Stimulated activated naive CD4-positive, alpha-beta T cell (primary cell): ENCODE measurements around the gene NLRC5.
"Not testable (repeated sequence)": the region's sequence is repeated elsewhere in the genome, so short reads cannot be mapped to it uniquely, and the experiment has no call there.

Source experiments
- DNase-seq, 6 experiments: peaks; one replicate each; lab custom pipeline; 2025; lab: John Stamatoyannopoulos, UW

Gene NLRC5

GRCh38 chr16:57071081-57071732 is 81.8 kb downstream of the NLRC5 start:
- not testable (repeated sequence) for DNase-seq

GRCh38 chr16:57071831-57072582 is 82.7 kb downstream of the NLRC5 start:
- DNase-seq: no peak

GRCh38 chr16:57072616-57073275 is 83.4 kb downstream of the NLRC5 start:
- DNase-seq: no peak

- DNase-seq: no peak
These were observed 88.4 kb downstream of the NLRC5 start for GRCh38 chr16:57077714-57078113.

GRCh38 chr16:57081744-57082143 is 92.4 kb downstream of the NLRC5 start:
- peak in 1 of 6 experiments; percentile 11 for DNase-seq

- DNase-seq: no peak
These were observed 93.3 kb downstream of the NLRC5 start for GRCh38 chr16:57082664-57083063.

- no peak for DNase-seq
These were observed 94.2 kb downstream of the NLRC5 start for GRCh38 chr16:57083485-57084126.

- peak; percentile 58 to 89 (median 73) for DNase-seq
These were observed 95.0 kb downstream of the NLRC5 start for GRCh38 chr16:57084257-57084770.

GRCh38 chr16:57084996-57085395 is 95.6 kb downstream of the NLRC5 start:
- no peak for DNase-seq

GRCh38 chr16:57087003-57087402 is 97.6 kb downstream of the NLRC5 start:
- DNase-seq: no peak

GRCh38 chr16:57089406-57089805 is 100.0 kb downstream of the NLRC5 start:
- DNase-seq: no peak

GRCh38 chr16:57091200-57091974 is 102.0 kb downstream of the NLRC5 start:
- DNase-seq: no peak

GRCh38 chr16:57091975-57092785 is 102.8 kb downstream of the NLRC5 start, which contains the start of gene CPNE2:
Gene CPNE2, plus strand, starts transcription at chr16:57092583. Its CDS starts 18,160 bp downstream, at chr16:57110743.
- DNase-seq: peak in 3 of 6 experiments; percentile 14 to 37 (median 33)

- peak in 4 of 6 experiments; percentile 13 to 62 (median 46) for DNase-seq
These were observed 103.5 kb downstream of the NLRC5 start for GRCh38 chr16:57092786-57093411.

- no peak for DNase-seq
These were observed 104.6 kb downstream of the NLRC5 start for GRCh38 chr16:57093666-57094564.

- no peak for DNase-seq
These were observed 105.6 kb downstream of the NLRC5 start for GRCh38 chr16:57094911-57095310.

GRCh38 chr16:57096192-57096591 is 106.8 kb downstream of the NLRC5 start:
- DNase-seq: no peak

GRCh38 chr16:57096793-57097192 is 107.4 kb downstream of the NLRC5 start:
- no peak for DNase-seq
